Testis (tissue), 2 donors: Measurements from ENCODE around the gene CYP4B1.

ENCODE experiments used
- CTCF ChIP-seq, 3 experiments: fragments of 450-650 bp in 2 of 3; fragments of 200-600 bp in 1 of 3; sonication (generic) in 1 of 3; IDR thresholded peaks; one replicate each; pipeline ENCODE4 v1.5.1; 2016 to 2019; ENCODE audit warnings: antibody characterized with exemption in 3 of 3, mild to moderate bottlenecking in 2 of 3, moderate library complexity in 1 of 3
- POLR2A ChIP-seq: fragments of 450-650 bp; IDR thresholded peaks from one replicate; pipeline ENCODE4 v1.6.1; 2017; ENCODE audit warnings: antibody characterized with exemption, mild to moderate bottlenecking, moderate library complexity

- TF ChIP-seq CTCF (IDR thresholded peaks at IDR 0.05) (no peak), POLR2A (no peak)
Observed at GRCh38 chr1:46820560-46821060, 21.8 kb downstream of the CYP4B1 start.
